ENCODE results near the gene PPA2. TPM values are rescaled to one million over a fixed set of nuclear protein-coding genes. Genes with fewer than 3 reads are reported as not detected.

The PPA2 gene
- total and polyA plus RNA-seq, 2 donors (not counting 1 experiment from before 2014, with no cell fraction given): 26.9 to 51.5 TPM

- Mint-ChIP-seq H3K4me1 (peaks cover 4% of the 10 kb centered on the region), H3K4me3 (no peak overlapping the region), H3K27ac (no peak overlapping the region), H3K9me3 (ENCODE audit: insufficient read depth) (no peaks in the 10 kb centered on the region), H3K27me3 (no peaks in the 10 kb centered on the region)
- Histone ChIP-seq H3K4me1 (ENCODE audit: control insufficient read depth in 2 of 2, insufficient read depth in 2 of 2, low read length in 2 of 2) (no peaks in the 10 kb centered on the region), H2AFZ (ENCODE audit: insufficient read depth, low read depth, low read length, poor library complexity, severe bottlenecking) (no peak overlapping the region), H3K27me3 (replicated peaks in 1 of 4; ENCODE audit: control extremely low read depth in 1 of 4, control insufficient read depth in 3 of 4, insufficient read depth in 4 of 4, low read length in 3 of 4) (no peaks in the 10 kb centered on the region), H4K20me1 (ENCODE audit: control insufficient read depth, insufficient read depth, low read length, poor library complexity, severe bottlenecking) (no peaks in the 10 kb centered on the region), H3K9ac (ENCODE audit: low read length) (no peak overlapping the region), H3K4me3 (ENCODE audit: control extremely low read depth in 1 of 5, extremely low read depth in 1 of 5, insufficient read depth in 1 of 5, low read depth in 2 of 5, low read length in 4 of 5) (no peak overlapping the region), H3K27ac (ENCODE audit: low read length in 2 of 2) (no peak overlapping the region), H3K4me2 (replicated peaks; ENCODE audit: low read depth, low read length, poor library complexity, severe bottlenecking) (no peak overlapping the region), H3K36me3 (replicated peaks in 1 of 2; ENCODE audit: control extremely low read depth in 1 of 2, control insufficient read depth in 1 of 2, extremely low read depth in 1 of 2, insufficient read depth in 2 of 2, low read length in 1 of 2) (no peaks in the 10 kb centered on the region), H3K79me2 (ENCODE audit: control insufficient read depth, insufficient read depth, low read length) (no peaks in the 10 kb centered on the region), H3K9me3 (ENCODE audit: control extremely low read depth in 1 of 3, control insufficient read depth in 2 of 3, insufficient read depth in 1 of 3, low read length in 2 of 3) (no peaks in the 10 kb centered on the region)
- no peak for ATAC-seq (ENCODE audit: low read depth)
- ChIA-PET CTCF (no interaction called here), POLR2A (no interaction called here)
- DNase-seq: no peak
- TF ChIP-seq CTCF (IDR thresholded peaks at IDR 0.05) (no peak), EZH2 (IDR thresholded peaks at IDR 0.05; ENCODE audit: borderline replicate concordance, insufficient read depth, low read depth, low read length, poor library complexity, severe bottlenecking) (no peak)
- intact Hi-C loops (cut with micrococcal nuclease): no loop called here
- no CpG with 5 or more reads among the region's 2 CpGs for WGBS (ENCODE audit: insufficient coverage)
Observed at GRCh38 chr4:105345838-105346237, 128.0 kb downstream of the PPA2 start.

- no peak overlapping the region for H3K4me3 ChIP-seq (ENCODE audit: control extremely low read depth in 1 of 5, extremely low read depth in 1 of 5, insufficient read depth in 1 of 5, low read depth in 2 of 5, low read length in 4 of 5)
- no peak overlapping the region for H3K4me2 ChIP-seq (replicated peaks; ENCODE audit: low read depth, low read length, poor library complexity, severe bottlenecking)
- H3K79me2 ChIP-seq (ENCODE audit: control insufficient read depth, insufficient read depth, low read length): no peaks in the 10 kb centered on the region
- no peaks in the 10 kb centered on the region for H3K4me1 Mint-ChIP-seq
- no peak overlapping the region for H3K9ac ChIP-seq (ENCODE audit: low read length)
- H3K27me3 ChIP-seq (replicated peaks in 1 of 4; ENCODE audit: control extremely low read depth in 1 of 4, control insufficient read depth in 3 of 4, insufficient read depth in 4 of 4, low read length in 3 of 4): no peaks in the 10 kb centered on the region
- DNase-seq: no peak
- no peak overlapping the region for H3K27ac Mint-ChIP-seq
- no peaks in the 10 kb centered on the region for H4K20me1 ChIP-seq (ENCODE audit: control insufficient read depth, insufficient read depth, low read length, poor library complexity, severe bottlenecking)
- ChIA-PET CTCF (no interaction called here), POLR2A (no interaction called here)
- H3K27ac ChIP-seq (ENCODE audit: low read length in 2 of 2): no peak overlapping the region
- no peaks in the 10 kb centered on the region for H3K36me3 ChIP-seq (replicated peaks in 1 of 2; ENCODE audit: control extremely low read depth in 1 of 2, control insufficient read depth in 1 of 2, extremely low read depth in 1 of 2, insufficient read depth in 2 of 2, low read length in 1 of 2)
- H3K27me3 Mint-ChIP-seq: no peaks in the 10 kb centered on the region
- intact Hi-C loops (cut with micrococcal nuclease): no loop called here
- no peaks in the 10 kb centered on the region for H3K4me1 ChIP-seq (ENCODE audit: control insufficient read depth in 2 of 2, insufficient read depth in 2 of 2, low read length in 2 of 2)
- H3K9me3 ChIP-seq (ENCODE audit: control extremely low read depth in 1 of 3, control insufficient read depth in 2 of 3, insufficient read depth in 1 of 3, low read length in 2 of 3): no peaks in the 10 kb centered on the region
- no peak overlapping the region for H3K4me3 Mint-ChIP-seq
- 86% methylated on average over 1 of the region's 2 CpGs for WGBS (ENCODE audit: insufficient coverage)
- H2AFZ ChIP-seq (ENCODE audit: insufficient read depth, low read depth, low read length, poor library complexity, severe bottlenecking): no peak overlapping the region
- no peaks in the 10 kb centered on the region for H3K9me3 Mint-ChIP-seq (ENCODE audit: insufficient read depth)
- no peak for TF ChIP-seq CTCF (IDR thresholded peaks at IDR 0.05)
- no peak for TF ChIP-seq EZH2 (IDR thresholded peaks at IDR 0.05; ENCODE audit: borderline replicate concordance, insufficient read depth, low read depth, low read length, poor library complexity, severe bottlenecking)
- no peak for ATAC-seq (ENCODE audit: low read depth)
Observed at GRCh38 chr4:105345358-105345757, 128.5 kb downstream of the PPA2 start.

All from B cell (primary cell).